Omental fat pad (tissue), 4 donors: Measurements from ENCODE around the gene MEGF6. TPM values are rescaled to one million over a fixed set of nuclear protein-coding genes. Genes with fewer than 3 reads are reported as not detected.

Source experiments
- ATAC-seq: fragments of 150-250 bp; one replicate; pipeline ENCODE4 v1.9.1; 2016; ENCODE audit warnings: mild to moderate bottlenecking, moderate library complexity; ENCODE audit not compliant: low FRiP score
- DNase-seq: peaks from one replicate; pipeline ENCODE4 v3.0.0-alpha.2; 2019; ENCODE audit warnings: low spot score
- total RNA-seq, 4 donors: library from RNA; depleted of rRNA; stranded (reverse); fragments of >200 nt; gene quantifications; one replicate each; pipeline ENCODE4 v1.1.0, GENCODE V29; 2016
- TF ChIP-seq, protein P1 (sequence below), 3 donors: fragments of 450-650 bp; IDR thresholded peaks; one replicate each; pipeline ENCODE4 v1.5.1; 2016 to 2017; ENCODE audit warnings: antibody characterized with exemption in 3 of 3, mild to moderate bottlenecking in 3 of 3, moderate library complexity in 2 of 3

The MEGF6 gene
- total RNA-seq, 4 donors from 2014 or later, result 13.2 to 60.1 (median 21.9) TPM

DNA sequence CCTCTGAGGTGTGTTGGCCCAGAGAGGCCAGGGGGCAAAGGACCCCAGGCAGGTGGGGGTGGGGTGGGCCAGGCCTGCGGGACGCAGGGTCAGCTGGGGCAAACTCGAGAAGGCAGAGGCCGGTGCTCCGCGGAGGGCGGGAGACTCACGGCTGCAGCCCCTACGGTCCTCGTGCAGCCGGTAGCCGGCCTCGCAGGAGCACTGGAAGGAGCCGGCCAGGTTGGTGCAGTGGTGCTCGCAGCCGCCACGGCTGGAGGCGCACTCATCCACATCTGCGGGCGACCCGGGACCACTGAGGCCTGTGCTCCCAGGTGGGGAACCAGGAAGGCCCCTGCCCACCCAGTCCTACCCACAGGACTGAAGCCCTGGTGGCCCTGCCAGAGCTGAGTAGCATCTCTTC lies 101.6 kb downstream of the MEGF6 start:
- ATAC-seq, result no peak
- TF ChIP-seq, protein P1, sequence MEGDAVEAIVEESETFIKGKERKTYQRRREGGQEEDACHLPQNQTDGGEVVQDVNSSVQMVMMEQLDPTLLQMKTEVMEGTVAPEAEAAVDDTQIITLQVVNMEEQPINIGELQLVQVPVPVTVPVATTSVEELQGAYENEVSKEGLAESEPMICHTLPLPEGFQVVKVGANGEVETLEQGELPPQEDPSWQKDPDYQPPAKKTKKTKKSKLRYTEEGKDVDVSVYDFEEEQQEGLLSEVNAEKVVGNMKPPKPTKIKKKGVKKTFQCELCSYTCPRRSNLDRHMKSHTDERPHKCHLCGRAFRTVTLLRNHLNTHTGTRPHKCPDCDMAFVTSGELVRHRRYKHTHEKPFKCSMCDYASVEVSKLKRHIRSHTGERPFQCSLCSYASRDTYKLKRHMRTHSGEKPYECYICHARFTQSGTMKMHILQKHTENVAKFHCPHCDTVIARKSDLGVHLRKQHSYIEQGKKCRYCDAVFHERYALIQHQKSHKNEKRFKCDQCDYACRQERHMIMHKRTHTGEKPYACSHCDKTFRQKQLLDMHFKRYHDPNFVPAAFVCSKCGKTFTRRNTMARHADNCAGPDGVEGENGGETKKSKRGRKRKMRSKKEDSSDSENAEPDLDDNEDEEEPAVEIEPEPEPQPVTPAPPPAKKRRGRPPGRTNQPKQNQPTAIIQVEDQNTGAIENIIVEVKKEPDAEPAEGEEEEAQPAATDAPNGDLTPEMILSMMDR (IDR thresholded peaks at IDR 0.05), result no peak
- no peak for DNase-seq

DNA sequence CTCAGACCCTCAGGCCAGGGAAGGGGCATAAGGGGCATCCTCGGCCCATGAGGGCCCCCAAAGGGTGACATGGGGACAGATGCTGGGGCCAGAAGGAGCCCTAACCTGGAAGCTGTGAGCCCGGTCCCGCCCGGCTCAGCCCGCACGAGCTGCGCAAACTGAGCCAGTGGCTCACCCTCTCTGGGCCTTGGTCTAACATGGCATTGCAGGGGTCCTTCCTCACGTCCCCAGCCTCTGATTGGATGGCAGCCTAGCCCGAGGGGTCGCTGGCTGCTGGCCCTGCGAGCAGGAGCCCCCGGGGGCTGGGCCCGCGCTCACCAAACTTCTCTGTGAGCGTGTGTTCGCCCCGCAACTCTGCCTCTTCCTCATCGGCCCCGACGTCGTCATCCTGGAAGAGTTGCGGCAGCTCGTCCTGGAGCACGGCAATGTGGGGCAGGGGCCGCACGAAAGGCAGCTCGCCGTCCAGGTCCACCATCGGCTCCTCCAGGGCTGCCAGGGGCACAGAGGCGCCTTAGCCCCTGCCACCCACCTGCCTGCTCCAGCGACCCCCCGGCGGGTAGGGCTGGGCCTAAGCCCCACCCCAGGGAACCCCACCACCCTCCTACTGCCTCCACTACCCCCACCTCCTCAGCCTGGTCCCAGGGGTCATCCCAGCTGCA lies 102.4 kb downstream of the MEGF6 start:
- ATAC-seq (no peak), DNase-seq (no peak)
- TF ChIP-seq, protein P1 (IDR thresholded peaks at IDR 0.05), result no peak

DNA sequence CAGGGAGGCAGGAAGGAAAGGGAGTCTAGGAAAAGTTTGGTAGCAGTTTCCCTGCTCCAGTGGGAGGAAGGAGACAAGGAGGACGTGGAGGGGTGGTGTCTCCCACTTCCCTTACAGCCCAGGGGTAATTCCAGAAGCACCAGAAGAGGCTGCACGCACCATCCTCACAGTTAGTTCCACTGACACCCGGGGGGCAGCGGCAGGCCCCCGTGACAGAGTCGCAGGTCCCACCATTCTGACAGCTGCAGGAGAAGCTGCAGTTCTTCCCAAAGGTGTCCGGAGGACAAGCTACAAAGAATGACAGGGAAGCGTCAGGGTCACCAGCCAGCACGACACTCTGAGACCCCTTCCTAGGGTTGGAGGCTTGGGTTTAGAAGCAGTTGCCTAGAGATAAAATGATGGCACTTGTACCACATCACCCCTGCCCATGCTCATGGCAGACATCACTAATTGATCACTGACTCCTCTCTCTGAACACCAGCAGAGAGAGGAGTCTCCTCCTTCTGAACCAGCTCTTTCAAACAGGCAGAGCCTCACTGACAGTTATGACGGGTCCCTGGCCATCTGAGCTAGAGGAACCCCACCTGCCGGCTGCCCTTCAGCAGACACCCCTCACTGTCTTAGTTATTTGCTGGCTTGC lies 103.6 kb downstream of the MEGF6 start:
- ATAC-seq (no peak), DNase-seq (no peak)
- TF ChIP-seq, protein P1 (IDR thresholded peaks at IDR 0.05), result no peak

DNA sequence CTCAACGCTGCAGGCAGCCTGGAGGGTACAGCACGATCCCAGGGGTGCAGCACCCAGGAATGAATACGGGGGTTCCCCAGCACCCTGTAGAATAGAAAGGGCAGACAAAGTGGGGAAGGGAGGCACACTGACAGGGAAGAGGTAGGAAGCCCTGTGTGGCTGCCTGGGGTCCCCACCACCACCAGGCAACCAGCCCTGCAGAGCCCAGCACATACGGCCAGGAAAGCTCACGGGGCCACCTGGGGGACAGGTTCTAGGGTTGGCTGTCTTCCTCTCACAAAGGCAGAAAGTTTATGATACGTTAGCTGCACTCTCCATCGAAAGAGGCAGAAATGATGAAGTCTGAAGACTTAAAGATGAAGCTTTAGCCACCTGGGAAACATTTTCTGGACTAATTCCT lies 104.4 kb downstream of the MEGF6 start:
- no peak for DNase-seq
- ATAC-seq, result no peak
- TF ChIP-seq, protein P1 (IDR thresholded peaks at IDR 0.05), result no peak

DNA sequence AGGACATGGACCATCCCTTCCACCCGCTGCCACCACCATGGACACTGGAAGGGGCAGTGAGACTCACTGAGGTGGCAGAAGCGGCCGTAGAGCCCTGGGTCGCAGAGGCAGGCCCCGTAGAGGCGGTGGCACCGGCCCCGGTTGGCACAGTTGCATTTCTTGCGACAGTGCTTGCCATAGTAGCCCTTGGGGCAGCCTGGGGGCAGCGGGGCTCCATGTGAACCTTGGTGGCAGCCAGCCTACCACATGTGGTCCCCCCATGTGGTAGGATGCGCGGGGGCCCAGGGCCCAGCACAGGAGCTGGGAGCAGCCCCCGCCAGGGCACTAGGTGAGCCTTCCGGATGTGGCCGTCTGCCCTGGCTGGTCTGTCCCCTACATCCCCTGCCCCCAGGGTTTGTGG lies 105.3 kb downstream of the MEGF6 start:
- TF ChIP-seq, protein P1 (IDR thresholded peaks at IDR 0.05), result no peak
- no peak for DNase-seq
- ATAC-seq, result no peak

DNA sequence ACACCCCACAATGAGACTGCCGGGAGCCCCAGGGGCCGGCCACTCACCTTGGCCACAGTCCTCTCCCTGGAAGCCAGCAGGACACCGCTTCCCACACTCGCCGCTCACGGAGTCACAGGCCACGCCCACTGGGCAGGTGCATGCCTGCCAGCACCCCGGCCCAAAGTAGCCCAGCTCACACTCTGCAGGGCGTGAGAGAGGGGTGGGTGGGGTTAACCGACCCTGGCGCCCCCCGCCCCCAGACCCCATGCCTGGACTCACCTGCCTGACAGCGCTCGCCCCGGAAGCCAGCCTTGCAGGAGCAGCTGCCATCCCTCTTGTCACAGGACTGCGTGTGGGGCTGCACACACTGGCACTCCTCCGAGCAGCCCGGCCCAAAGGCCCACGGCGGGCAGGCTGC lies 106.1 kb downstream of the MEGF6 start:
- TF ChIP-seq, protein P1 (IDR thresholded peaks at IDR 0.05), result no peak

DNA sequence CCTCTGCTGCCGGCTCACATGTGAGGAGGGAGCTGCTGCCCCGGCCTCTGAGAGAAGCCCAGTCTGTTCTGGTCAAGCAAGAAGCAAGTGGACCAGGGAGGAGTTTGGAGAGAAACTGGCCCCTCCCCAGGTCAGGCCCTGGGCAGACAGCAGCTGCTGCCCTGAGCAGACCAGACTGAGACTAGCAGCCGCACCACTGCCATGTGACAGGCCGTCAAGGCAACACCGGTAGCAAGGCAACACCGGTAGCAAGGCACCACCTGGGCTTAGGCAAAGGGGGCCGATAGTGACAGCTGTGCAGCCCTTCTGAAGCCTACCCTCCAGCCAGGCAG lies 106.5 kb downstream of the MEGF6 start:
- ATAC-seq (no peak), DNase-seq (no peak)
- TF ChIP-seq, protein P1 (IDR thresholded peaks at IDR 0.05), result no peak

More for the DNA sequence above, 106.1 kb downstream of the MEGF6 start:
- ATAC-seq (no peak), DNase-seq (no peak)
